ENCODE measurements around the gene KATNB1.

GRCh38 chr16:57686577-57686976 is 49.0 kb upstream of the KATNB1 start:
- no peak for TF ChIP-seq CTCF (IDR thresholded peaks at IDR 0.05)
- TF ChIP-seq POLR2A (IDR thresholded peaks at IDR 0.05): no peak
